Skeletal muscle satellite cell (primary cell): ENCODE results near the gene BMP2.
A peak's percentile ranks its signal among the peaks of the same experiment; 100 is the strongest.

Source experiments
- H3K27me3 ChIP-seq: 2 replicates; pipeline ENCODE4 v1.7.0; 2013; ENCODE audit warnings: low read length; ENCODE audit not compliant: control insufficient read depth, insufficient read depth
- H3K36me3 ChIP-seq: 2 replicates; pipeline ENCODE4 v1.7.0; 2013; ENCODE audit warnings: mild to moderate bottlenecking, control low read depth, low read length; ENCODE audit not compliant: insufficient read depth
- H3K4me1 ChIP-seq: 2 replicates; pipeline ENCODE4 v1.7.0; 2013; ENCODE audit warnings: low read length; ENCODE audit not compliant: control insufficient read depth, insufficient read depth
- H3K4me2 ChIP-seq: 2 replicates; pipeline ENCODE4 v1.7.0; 2013; ENCODE audit warnings: mild to moderate bottlenecking, low read length
- H3K4me3 ChIP-seq: 2 replicates; pipeline ENCODE4 v1.7.0; 2013; ENCODE audit warnings: low read length
- H3K9ac ChIP-seq: 2 replicates; pipeline ENCODE4 v1.7.0; 2013; ENCODE audit warnings: mild to moderate bottlenecking, low read depth, low read length, moderate library complexity
- H3K9me3 ChIP-seq: replicated peaks from 2 replicates; pipeline ENCODE4 v1.7.0; 2013; ENCODE audit warnings: mild to moderate bottlenecking, control low read depth, low read length

Gene BMP2

GRCh38 chr20:6744180-6744579, 23.3 kb upstream of the BMP2 start:
- Histone ChIP-seq H3K4me3 (no peak overlapping the region), H3K27me3 (peaks cover 30% of the 10 kb centered on the region), H3K9me3 (no peaks in the 10 kb centered on the region), H3K4me2 (no peak overlapping the region), H3K4me1 (no peaks in the 10 kb centered on the region), H3K9ac (no peak overlapping the region), H3K36me3 (no peaks in the 10 kb centered on the region)

GRCh38 chr20:6744805-6745204, 22.7 kb upstream of the BMP2 start:
- H3K36me3 ChIP-seq, result no peaks in the 10 kb centered on the region
- H3K27me3 ChIP-seq, result peaks cover 30% of the 10 kb centered on the region
- no peak overlapping the region for H3K4me2 ChIP-seq
- no peak overlapping the region for H3K9ac ChIP-seq
- H3K4me3 ChIP-seq, result no peak overlapping the region
- H3K9me3 ChIP-seq, result no peaks in the 10 kb centered on the region
- H3K4me1 ChIP-seq, result no peaks in the 10 kb centered on the region

GRCh38 chr20:6746901-6747609, 20.4 kb upstream of the BMP2 start:
- Histone ChIP-seq H3K9ac (no peak overlapping the region), H3K4me2 (no peak overlapping the region), H3K36me3 (no peaks in the 10 kb centered on the region), H3K4me1 (no peaks in the 10 kb centered on the region), H3K27me3 (peaks cover 20% of the 10 kb centered on the region), H3K4me3 (no peak overlapping the region), H3K9me3 (no peaks in the 10 kb centered on the region)

GRCh38 chr20:6750438-6750837, 17.0 kb upstream of the BMP2 start:
- no peak overlapping the region for H3K9ac ChIP-seq
- H3K27me3 ChIP-seq, result peaks cover 21% of the 10 kb centered on the region
- no peaks in the 10 kb centered on the region for H3K9me3 ChIP-seq
- no peak overlapping the region for H3K4me3 ChIP-seq
- H3K4me1 ChIP-seq, result no peaks in the 10 kb centered on the region
- H3K36me3 ChIP-seq, result no peaks in the 10 kb centered on the region
- no peak overlapping the region for H3K4me2 ChIP-seq

DNA sequence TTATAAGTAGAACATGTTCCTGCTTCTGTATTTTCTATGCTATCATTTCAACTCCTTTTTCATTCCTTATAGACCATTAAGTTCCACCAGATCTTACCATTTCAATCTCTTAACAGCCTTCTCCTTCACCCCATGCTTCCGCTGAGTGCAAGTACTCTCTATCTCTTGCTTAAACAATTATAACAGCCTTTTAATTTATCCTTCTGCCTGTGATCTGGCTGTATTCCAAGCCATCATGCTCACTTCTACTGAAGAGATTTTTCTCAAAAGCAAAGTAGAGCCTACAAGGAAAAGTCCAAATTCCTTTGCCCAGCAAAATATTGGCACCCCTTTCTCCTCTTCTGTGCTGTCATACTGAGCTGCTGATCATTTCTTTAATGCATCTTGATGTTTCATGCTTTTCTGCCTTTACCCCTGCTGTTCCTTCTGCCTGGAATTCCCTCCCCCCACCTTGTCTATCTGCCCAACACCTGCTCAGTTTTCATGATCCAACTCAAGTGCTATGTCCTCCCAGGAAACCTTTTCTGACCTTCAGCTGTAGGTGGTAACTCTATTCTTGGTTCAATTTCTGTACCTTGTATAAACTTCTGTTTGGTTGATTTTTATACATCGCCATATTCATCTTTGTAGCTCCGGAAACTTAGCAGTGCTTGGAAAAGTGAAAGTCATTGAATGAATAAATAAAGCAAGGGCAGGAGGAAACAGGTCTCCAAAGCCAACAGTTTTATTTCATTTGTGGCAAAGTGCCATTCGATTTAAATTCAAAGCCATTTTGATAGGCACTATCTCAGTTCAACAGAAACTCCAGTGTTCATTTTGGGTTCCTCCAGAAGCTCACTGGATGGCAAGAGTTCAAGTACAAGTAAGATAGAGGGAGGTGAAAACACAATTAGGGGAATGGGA, 10.5 kb upstream of the BMP2 start:
- H3K4me2 ChIP-seq, result no peak overlapping the region
- no peaks in the 10 kb centered on the region for H3K36me3 ChIP-seq
- no peaks in the 10 kb centered on the region for H3K4me1 ChIP-seq
- no peaks in the 10 kb centered on the region for H3K9me3 ChIP-seq
- no peak overlapping the region for H3K9ac ChIP-seq
- H3K4me3 ChIP-seq, result no peak overlapping the region
- peaks cover 27% of the 10 kb centered on the region for H3K27me3 ChIP-seq

GRCh38 chr20:6764619-6765018, 2.9 kb upstream of the BMP2 start:
- Histone ChIP-seq H3K4me2 (no peak overlapping the region), H3K27me3 (peaks cover 48% of the 10 kb centered on the region), H3K4me1 (peaks cover 10% of the 10 kb centered on the region), H3K9ac (no peak overlapping the region), H3K4me3 (no peak overlapping the region), H3K36me3 (no peaks in the 10 kb centered on the region), H3K9me3 (no peaks in the 10 kb centered on the region)

- peaks cover 55% of the 10 kb centered on the region for H3K27me3 ChIP-seq
- no peak overlapping the region for H3K4me3 ChIP-seq
- peaks cover 15% of the 10 kb centered on the region for H3K4me1 ChIP-seq
- no peak overlapping the region for H3K4me2 ChIP-seq
- no peaks in the 10 kb centered on the region for H3K36me3 ChIP-seq
- no peaks in the 10 kb centered on the region for H3K9me3 ChIP-seq
- H3K9ac ChIP-seq, result no peak overlapping the region
These were observed 1.9 kb upstream of the BMP2 start for GRCh38 chr20:6765469-6766058.

- no peaks in the 10 kb centered on the region for H3K9me3 ChIP-seq
- H3K36me3 ChIP-seq, result no peaks in the 10 kb centered on the region
- H3K9ac ChIP-seq, result no peak overlapping the region
- no peak overlapping the region for H3K4me3 ChIP-seq
- H3K4me1 ChIP-seq, result peaks cover 15% of the 10 kb centered on the region
- H3K4me2 ChIP-seq, result peak overlapping the region; percentile 99
- H3K27me3 ChIP-seq, result peaks cover 60% of the 10 kb centered on the region
These were observed 1.1 kb upstream of the BMP2 start for GRCh38 chr20:6766433-6766832.

- peaks cover 15% of the 10 kb centered on the region for H3K4me1 ChIP-seq
- H3K4me3 ChIP-seq, result peak overlapping the region; percentile 76
- H3K9me3 ChIP-seq, result no peaks in the 10 kb centered on the region
- H3K9ac ChIP-seq, result peak overlapping the region; percentile 63
- no peaks in the 10 kb centered on the region for H3K36me3 ChIP-seq
- peaks cover 60% of the 10 kb centered on the region for H3K27me3 ChIP-seq
- H3K4me2 ChIP-seq, result peak overlapping the region; percentile 99
These were observed 355 bp upstream of the BMP2 start for GRCh38 chr20:6767126-6767535.

DNA sequence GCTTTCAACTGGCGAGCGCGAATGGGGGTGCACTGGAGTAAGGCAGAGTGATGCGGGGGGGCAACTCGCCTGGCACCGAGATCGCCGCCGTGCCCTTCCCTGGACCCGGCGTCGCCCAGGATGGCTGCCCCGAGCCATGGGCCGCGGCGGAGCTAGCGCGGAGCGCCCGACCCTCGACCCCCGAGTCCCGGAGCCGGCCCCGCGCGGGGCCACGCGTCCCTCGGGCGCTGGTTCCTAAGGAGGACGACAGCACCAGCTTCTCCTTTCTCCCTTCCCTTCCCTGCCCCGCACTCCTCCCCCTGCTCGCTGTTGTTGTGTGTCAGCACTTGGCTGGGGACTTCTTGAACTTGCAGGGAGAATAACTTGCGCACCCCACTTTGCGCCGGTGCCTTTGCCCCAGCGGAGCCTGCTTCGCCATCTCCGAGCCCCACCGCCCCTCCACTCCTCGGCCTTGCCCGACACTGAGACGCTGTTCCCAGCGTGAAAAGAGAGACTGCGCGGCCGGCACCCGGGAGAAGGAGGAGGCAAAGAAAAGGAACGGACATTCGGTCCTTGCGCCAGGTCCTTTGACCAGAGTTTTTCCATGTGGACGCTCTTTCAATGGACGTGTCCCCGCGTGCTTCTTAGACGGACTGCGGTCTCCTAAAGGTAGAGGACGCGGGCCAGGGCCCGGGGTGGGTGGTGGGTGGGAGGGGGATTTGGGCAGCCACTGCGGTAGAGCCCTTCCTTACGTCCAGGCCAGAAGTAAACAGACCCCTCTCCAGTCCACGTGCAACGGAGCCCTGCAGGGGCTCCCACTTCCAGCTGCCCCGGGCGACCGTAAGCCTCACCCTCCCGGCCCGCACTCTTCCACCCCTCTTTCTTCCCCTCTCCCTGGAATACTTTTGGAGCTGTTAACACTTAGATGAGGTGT, 998 bp downstream of the BMP2 start:
- H3K27me3 ChIP-seq, result peaks cover 63% of the 10 kb centered on the region
- H3K4me2 ChIP-seq, result peak overlapping the region; percentile 99
- peak overlapping the region; percentile 76 for H3K4me3 ChIP-seq
- peak overlapping the region; percentile 41 for H3K9ac ChIP-seq
- H3K9me3 ChIP-seq, result no peaks in the 10 kb centered on the region
- H3K4me1 ChIP-seq, result peaks cover 15% of the 10 kb centered on the region
- no peaks in the 10 kb centered on the region for H3K36me3 ChIP-seq
